Neural cell (in vitro differentiated cells): ENCODE data around the gene CAGE1. TPM values are rescaled to one million over a fixed set of nuclear protein-coding genes. Genes with fewer than 3 reads are reported as not detected.

Experiments
- H2AFZ ChIP-seq: fragments of 200-600, 300-800 bp; sonication (generic), shearing (Covaris generic); 2 replicates; pipeline ENCODE4 v1.6.0; 2014; ENCODE audit warnings: low read depth, mild to moderate bottlenecking, antibody characterized with exemption, low read length, moderate library complexity
- H3F3A ChIP-seq: fragments of 200-600 bp; shearing (Covaris generic); 2 replicates; pipeline ENCODE4 v1.6.1; 2016; ENCODE audit warnings: mild to moderate bottlenecking, moderate library complexity, mixed read lengths, antibody characterized with exemption, low read length; ENCODE audit not compliant: insufficient read depth, poor library complexity, severe bottlenecking
- H3K27ac ChIP-seq: fragments of 200-600, 300-800 bp; sonication (generic), shearing (Covaris generic); 2 replicates; pipeline ENCODE4 v1.5.1; 2014; ENCODE audit warnings: mild to moderate bottlenecking, low read length, moderate library complexity
- H3K27me3 ChIP-seq: fragments of 300-800, 200-600 bp; sonication (generic), shearing (Covaris generic); 2 replicates; pipeline ENCODE4 v1.6.0; 2014; ENCODE audit warnings: mild to moderate bottlenecking, low read depth, low read length, moderate library complexity; ENCODE audit not compliant: insufficient read depth
- H3K36me3 ChIP-seq: fragments of 300-800, 200-600 bp; sonication (generic), shearing (Covaris generic); 2 replicates; pipeline ENCODE4 v1.5.1; 2014; ENCODE audit warnings: mild to moderate bottlenecking, antibody characterized with exemption, low read length, moderate library complexity; ENCODE audit not compliant: insufficient read depth
- H3K4me2 ChIP-seq: fragments of 300-800, 200-600 bp; sonication (generic), shearing (Covaris generic); 2 replicates; pipeline ENCODE4 v1.6.0; 2014; ENCODE audit warnings: mild to moderate bottlenecking, low read length
- H3K4me3 ChIP-seq: fragments of 300-800, 200-600 bp; sonication (generic), shearing (Covaris generic); 2 replicates; pipeline ENCODE4 v1.5.1; 2014; ENCODE audit warnings: mild to moderate bottlenecking, low read length, moderate library complexity
- H3K79me2 ChIP-seq: fragments of 200-600 bp; shearing (Covaris generic); replicated peaks from 2 replicates; pipeline ENCODE4 v1.6.0; 2014; ENCODE audit warnings: mild to moderate bottlenecking, low read length, moderate library complexity; ENCODE audit not compliant: insufficient read depth
- H3K9ac ChIP-seq: fragments of 300-800, 200-600 bp; sonication (generic), shearing (Covaris generic); 2 replicates; pipeline ENCODE4 v1.6.1; 2016; ENCODE audit warnings: mild to moderate bottlenecking, low read length, mixed read lengths
- H3K9me2 ChIP-seq: fragments of 200-600 bp; shearing (Covaris generic); 2 replicates; pipeline ENCODE4 v1.6.1; 2016; ENCODE audit warnings: mild to moderate bottlenecking, low read length, mixed read lengths; ENCODE audit not compliant: insufficient read depth
- H3K9me3 ChIP-seq: fragments of 200-600, 300-800 bp; sonication (generic), shearing (Covaris generic); 2 replicates; pipeline ENCODE4 v1.6.1; 2016; ENCODE audit warnings: mild to moderate bottlenecking, mixed run types, low read length, moderate library complexity, mixed read lengths
- H4K20me1 ChIP-seq: fragments of 200-600 bp; shearing (Covaris generic); 2 replicates; pipeline ENCODE4 v1.6.1; 2016; ENCODE audit warnings: mild to moderate bottlenecking, mixed run types; ENCODE audit not compliant: insufficient read depth
- CTCF ChIP-seq: fragments of 450-650 bp; IDR thresholded peaks from 2 replicates; pipeline ENCODE4 v1.5.1; 2014; ENCODE audit warnings: antibody characterized with exemption, mild to moderate bottlenecking, moderate library complexity; ENCODE audit not compliant: poor library complexity, severe bottlenecking
- EP300 ChIP-seq: fragments of 450-650 bp; conservative IDR thresholded peaks from 2 replicates; pipeline ENCODE4 v1.6.1; 2014; ENCODE audit warnings: antibody characterized with exemption, mild to moderate bottlenecking, moderate library complexity; ENCODE audit not compliant: poor library complexity, severe bottlenecking
- EZH2 ChIP-seq: fragments of 200-600, 300-800 bp; shearing (Covaris generic), sonication (generic); IDR thresholded peaks from 2 replicates; pipeline ENCODE4 v1.6.1; 2014; ENCODE audit warnings: antibody characterized with exemption, low read length, borderline replicate concordance, mild to moderate bottlenecking; ENCODE audit not compliant: insufficient read depth, poor library complexity, severe bottlenecking
- MXI1 ChIP-seq: fragments of 450-650 bp; conservative IDR thresholded peaks from 2 replicates; pipeline ENCODE4 v1.6.1; 2014; ENCODE audit warnings: antibody characterized with exemption, mild to moderate bottlenecking; ENCODE audit not compliant: poor library complexity, severe bottlenecking
- POLR2AphosphoS5 ChIP-seq: IDR thresholded peaks from 2 replicates; pipeline ENCODE4 v1.6.1; 2012
- RAD21 ChIP-seq: fragments of 450-650 bp; conservative IDR thresholded peaks from 2 replicates; pipeline ENCODE4 v1.6.1; 2014; ENCODE audit warnings: antibody characterized with exemption, mild to moderate bottlenecking, moderate library complexity
- REST ChIP-seq: IDR thresholded peaks from 2 replicates; pipeline ENCODE4 v1.6.1; 2012; ENCODE audit warnings: borderline replicate concordance
- SMC3 ChIP-seq: fragments of 450-650 bp; conservative IDR thresholded peaks from 2 replicates; pipeline ENCODE4 v1.6.1; 2014; ENCODE audit warnings: antibody characterized with exemption, mild to moderate bottlenecking, moderate library complexity; ENCODE audit not compliant: poor library complexity
- TAF1 ChIP-seq: IDR thresholded peaks from 2 replicates; pipeline ENCODE4 v1.6.1; 2012; ENCODE audit warnings: low read depth
- polyA plus RNA-seq: library from polyadenylated mRNA; depleted of rRNA; stranded (reverse); fragments of >200 nt; gene quantifications from 2 replicates; pipeline ENCODE4 v1.2.3, GENCODE V29; 2014

The CAGE1 gene
- polyA plus RNA-seq, 1 donor from 2014 or later, result not detected

DNA sequence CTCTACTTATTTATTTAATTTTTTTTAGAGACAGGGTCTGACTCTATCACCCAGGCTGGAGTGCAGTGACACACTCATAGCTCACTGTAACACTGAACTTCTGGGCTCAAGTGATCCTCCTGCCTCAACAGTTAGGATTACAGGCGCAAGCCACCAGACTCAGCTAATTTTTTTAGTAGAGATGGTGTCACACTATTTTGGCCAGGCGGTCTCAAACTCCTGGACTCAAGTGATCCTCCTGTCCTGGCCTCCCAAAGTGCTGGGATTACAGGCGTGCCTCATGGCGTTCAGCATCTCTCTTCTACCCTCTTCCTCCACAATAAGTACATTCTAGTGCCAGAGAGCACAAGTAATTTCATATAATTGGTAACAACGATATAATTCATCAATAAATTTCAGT is 82.0 kb downstream of the CAGE1 start:
- Histone ChIP-seq H3K4me3 (no peak overlapping the region), H3K4me2 (no peak overlapping the region), H3K9me3 (no peaks in the 10 kb centered on the region), H2AFZ (no peak overlapping the region), H3F3A (no peaks in the 10 kb centered on the region), H3K27ac (no peak overlapping the region), H3K79me2 (peaks cover 24% of the 10 kb centered on the region), H4K20me1 (no peaks in the 10 kb centered on the region), H3K9ac (no peak overlapping the region), H3K36me3 (peaks cover 4% of the 10 kb centered on the region), H3K9me2 (no peaks in the 10 kb centered on the region), H3K27me3 (no peaks in the 10 kb centered on the region)
- no peak for TF ChIP-seq TAF1

DNA sequence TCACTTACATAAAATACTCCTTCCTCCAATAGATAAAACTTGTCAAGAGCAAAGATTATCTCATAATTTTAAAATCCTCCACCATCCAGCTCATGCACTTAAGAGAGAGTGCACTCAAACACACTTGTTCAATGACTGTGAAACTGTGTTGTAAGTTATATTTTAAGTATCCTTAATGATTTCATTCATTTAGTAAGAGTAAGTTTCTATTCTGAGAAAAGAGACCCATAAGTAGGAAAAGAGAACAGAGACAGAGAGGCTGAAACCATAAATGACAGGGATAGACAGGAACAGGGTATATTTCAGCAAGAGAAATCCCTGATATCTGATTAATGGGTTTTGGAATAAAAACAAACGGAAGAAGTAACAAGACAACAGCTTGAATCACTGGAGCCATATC is 84.7 kb downstream of the CAGE1 start:
- no peaks in the 10 kb centered on the region for H3K27me3 ChIP-seq
- TF ChIP-seq MXI1 (no peak), EZH2 (no peak), TAF1 (no peak), CTCF (no peak), POLR2AphosphoS5 (no peak), SMC3 (no peak), REST (no peak), EP300 (no peak), RAD21 (no peak)
- H3K9me3 ChIP-seq, result no peaks in the 10 kb centered on the region
- H3K4me2 ChIP-seq, result no peak overlapping the region
- no peak overlapping the region for H3K9ac ChIP-seq
- H3K27ac ChIP-seq, result no peak overlapping the region
- H3K4me3 ChIP-seq, result no peak overlapping the region
- H3K79me2 ChIP-seq, result peaks cover 1% of the 10 kb centered on the region
- H3F3A ChIP-seq, result no peaks in the 10 kb centered on the region
- H2AFZ ChIP-seq, result no peak overlapping the region
- H3K36me3 ChIP-seq, result peaks cover 12% of the 10 kb centered on the region
- no peaks in the 10 kb centered on the region for H3K9me2 ChIP-seq
- no peaks in the 10 kb centered on the region for H4K20me1 ChIP-seq

DNA sequence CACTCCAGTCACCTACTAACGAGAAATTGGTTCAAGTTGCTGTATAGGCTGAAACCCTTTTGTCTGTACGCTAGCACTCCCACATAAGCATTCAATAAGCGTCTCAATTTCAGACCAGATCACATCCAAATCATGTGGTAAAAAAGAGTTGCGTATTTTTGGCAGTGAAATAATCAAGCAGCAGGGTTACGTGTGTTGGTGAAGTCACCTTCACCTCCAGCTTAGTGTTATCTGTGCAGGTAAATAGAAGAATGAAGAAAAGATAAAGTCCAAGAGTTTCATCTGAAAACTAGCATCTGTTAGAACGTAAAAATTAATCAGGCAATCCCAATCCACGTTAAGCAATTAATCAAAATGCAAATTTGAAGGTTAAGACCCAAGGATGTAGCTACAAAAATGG is 87.8 kb downstream of the CAGE1 start:
- Histone ChIP-seq H3K4me2 (no peak overlapping the region), H3K36me3 (peaks cover 8% of the 10 kb centered on the region), H3K9ac (no peak overlapping the region), H4K20me1 (no peaks in the 10 kb centered on the region), H3K27ac (no peak overlapping the region), H3K4me3 (no peak overlapping the region), H3K27me3 (no peaks in the 10 kb centered on the region), H2AFZ (no peak overlapping the region), H3K79me2 (no peaks in the 10 kb centered on the region), H3K9me3 (no peaks in the 10 kb centered on the region), H3K9me2 (no peaks in the 10 kb centered on the region), H3F3A (no peaks in the 10 kb centered on the region)
- no peak for TF ChIP-seq MXI1
- no peak for TF ChIP-seq REST
- no peak for TF ChIP-seq RAD21
- no peak for TF ChIP-seq TAF1
- no peak for TF ChIP-seq EP300
